Large intestine (tissue), 3 donors: ENCODE measurements around the gene SFSWAP. TPM values are rescaled to one million over a fixed set of nuclear protein-coding genes. Genes with fewer than 3 reads are reported as not detected.

Experiments
- DNase-seq, 2 donors: peaks; one replicate each; pipeline versions ENCODE4 v3.0.0 to v3.0.0-alpha.2; 2013
- H3K27ac ChIP-seq: one replicate; pipeline ENCODE4 v1.5.1; 2013; ENCODE audit warnings: low read length
- H3K27me3 ChIP-seq: 2 replicates; pipeline ENCODE4 v1.6.1; 2013; ENCODE audit warnings: low read length; ENCODE audit not compliant: control insufficient read depth, insufficient read depth
- H3K36me3 ChIP-seq: 2 replicates; pipeline ENCODE4 v1.6.1; 2013; ENCODE audit warnings: low read length; ENCODE audit not compliant: control insufficient read depth, insufficient read depth
- H3K4me1 ChIP-seq: one replicate; pipeline ENCODE4 v1.6.1; 2013; ENCODE audit warnings: low read length; ENCODE audit not compliant: control insufficient read depth, insufficient read depth
- H3K4me3 ChIP-seq: one replicate; pipeline ENCODE4 v1.5.1; 2013; ENCODE audit warnings: low read length
- H3K9me3 ChIP-seq: one replicate; pipeline ENCODE4 v1.6.1; 2013; ENCODE audit warnings: mild to moderate bottlenecking, low read depth, low read length, moderate library complexity; ENCODE audit not compliant: control insufficient read depth
- WGBS: methylation state at CpG from one replicate; pipeline ENCODE4 v1.1.5; 2013; ENCODE audit warnings: low lambda C conversion rate; ENCODE audit not compliant: insufficient coverage; 5-methylcytosine and 5-hydroxymethylcytosine counted together
- polyA plus RNA-seq: library from polyadenylated mRNA; unstranded; fragments of 120-200 nt; gene quantifications from one replicate; pipeline ENCODE4 v1.2.1, GENCODE V29; 2013

SFSWAP gene
- polyA plus RNA-seq, 1 donor = 37.2 TPM

DNA sequence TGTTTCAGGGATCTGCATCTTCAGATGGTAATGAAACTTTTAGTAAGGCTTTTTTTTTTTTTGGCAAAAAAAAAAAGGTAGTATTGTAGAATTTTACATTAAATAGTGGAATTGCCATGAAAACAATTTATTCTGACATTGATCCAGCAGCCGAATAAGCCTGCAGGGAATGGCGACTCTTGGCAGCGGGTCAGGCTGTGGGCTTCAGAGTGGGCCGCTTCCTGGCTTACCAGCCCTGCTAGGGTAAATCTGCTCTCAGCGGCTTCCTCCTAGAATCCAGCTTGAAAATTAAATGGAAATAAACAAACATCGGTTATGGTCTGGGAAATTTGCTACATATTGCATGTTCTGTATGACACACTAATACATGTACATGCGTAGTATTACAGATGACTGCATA is 34.8 kb downstream of the SFSWAP start:
- H3K4me3 ChIP-seq = no peak overlapping the region
- H3K9me3 ChIP-seq = peaks cover 6% of the 10 kb centered on the region
- no peak overlapping the region for H3K27ac ChIP-seq
- no peaks in the 10 kb centered on the region for H3K4me1 ChIP-seq
- H3K27me3 ChIP-seq = no peaks in the 10 kb centered on the region
- DNase-seq = no peak
- no CpG with 5 or more reads among the region's 7 CpGs for WGBS
- H3K36me3 ChIP-seq = peaks cover 83% of the 10 kb centered on the region

DNA sequence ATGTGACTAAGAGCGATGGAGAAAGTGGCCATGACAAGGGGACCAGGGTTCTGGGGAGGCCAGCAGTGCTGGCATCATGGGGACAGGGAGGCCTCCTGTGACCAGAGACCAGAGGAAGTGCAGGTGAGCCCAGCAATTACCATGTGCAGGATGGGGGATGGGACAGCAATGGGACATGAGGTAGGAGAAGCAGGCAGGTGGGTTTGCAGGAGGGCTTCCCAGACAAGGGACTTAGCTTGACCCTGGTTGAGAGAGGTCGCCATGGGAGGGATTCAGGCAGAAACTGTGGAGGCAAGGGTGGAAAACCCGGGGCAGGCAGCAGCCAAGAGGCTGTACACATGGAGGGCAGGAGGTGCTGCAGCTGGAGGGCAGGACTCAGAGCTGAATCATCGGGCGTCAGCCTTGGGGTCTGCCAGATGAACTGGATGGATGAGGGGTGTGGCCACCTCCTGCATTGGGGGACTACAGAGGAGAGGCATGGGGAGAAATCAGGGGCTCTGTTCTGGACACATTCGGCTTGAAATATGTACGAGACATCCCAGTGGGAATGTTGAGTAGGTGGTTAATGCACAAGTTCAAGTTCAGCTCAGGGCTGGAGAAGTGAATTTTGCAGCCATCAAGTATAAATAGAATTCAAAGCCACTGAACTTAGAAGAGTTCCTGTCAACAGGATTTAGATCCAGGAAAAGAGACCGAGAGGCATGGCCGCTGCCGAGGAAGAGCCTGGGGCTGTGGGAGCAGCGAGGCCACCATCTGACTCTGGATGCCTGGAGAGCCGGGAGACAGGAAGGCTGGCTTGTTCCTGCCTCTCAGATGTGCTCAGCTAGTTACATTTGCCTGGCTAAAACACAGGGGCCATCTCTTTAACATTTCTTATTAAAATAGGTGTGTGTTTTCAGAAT is 36.6 kb downstream of the SFSWAP start:
- 100% methylated on average over 2 of the region's 12 CpGs for WGBS
- peaks cover 83% of the 10 kb centered on the region for H3K36me3 ChIP-seq
- no peak for DNase-seq

DNA sequence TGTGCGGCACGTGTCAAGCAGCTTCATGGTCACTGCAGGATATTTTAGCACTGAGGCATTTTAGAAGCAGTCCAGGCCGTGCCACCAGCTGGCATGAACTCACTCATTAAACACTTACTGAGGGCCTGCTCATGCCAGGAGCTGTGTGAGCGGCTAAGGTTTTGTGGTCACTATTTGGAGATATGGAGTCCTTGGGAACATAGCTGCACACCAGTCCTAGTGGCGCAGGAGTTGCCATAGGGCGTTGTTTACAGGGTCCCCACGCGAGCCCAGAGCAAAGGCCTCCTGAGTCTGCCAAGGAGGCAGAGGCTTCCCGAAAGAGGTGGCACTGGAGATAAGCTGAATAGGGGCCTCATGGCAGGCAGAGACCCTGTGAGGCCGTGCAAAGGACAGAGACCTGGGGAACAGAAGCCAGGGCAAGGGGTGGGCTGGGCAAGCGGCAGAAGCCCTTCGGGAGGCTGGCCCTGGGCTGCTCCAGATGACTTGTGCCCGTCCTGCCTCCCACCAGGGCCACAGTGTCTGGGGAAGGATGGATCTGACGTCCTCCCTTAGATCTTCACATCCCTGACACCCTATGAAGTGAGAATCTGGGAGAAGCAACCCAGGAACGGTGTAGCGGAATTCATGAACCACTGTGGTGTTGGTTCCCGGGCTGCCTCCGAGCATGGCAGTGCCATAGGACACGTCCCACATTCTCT is 38.9 kb downstream of the SFSWAP start:
- no peak for DNase-seq
- peaks cover 78% of the 10 kb centered on the region for H3K36me3 ChIP-seq

More for the DNA sequence above, 36.6 kb downstream of the SFSWAP start:
- Histone ChIP-seq H3K4me3 (no peak overlapping the region), H3K9me3 (peaks cover 4% of the 10 kb centered on the region), H3K4me1 (no peaks in the 10 kb centered on the region), H3K27me3 (no peaks in the 10 kb centered on the region), H3K27ac (no peak overlapping the region)

DNA sequence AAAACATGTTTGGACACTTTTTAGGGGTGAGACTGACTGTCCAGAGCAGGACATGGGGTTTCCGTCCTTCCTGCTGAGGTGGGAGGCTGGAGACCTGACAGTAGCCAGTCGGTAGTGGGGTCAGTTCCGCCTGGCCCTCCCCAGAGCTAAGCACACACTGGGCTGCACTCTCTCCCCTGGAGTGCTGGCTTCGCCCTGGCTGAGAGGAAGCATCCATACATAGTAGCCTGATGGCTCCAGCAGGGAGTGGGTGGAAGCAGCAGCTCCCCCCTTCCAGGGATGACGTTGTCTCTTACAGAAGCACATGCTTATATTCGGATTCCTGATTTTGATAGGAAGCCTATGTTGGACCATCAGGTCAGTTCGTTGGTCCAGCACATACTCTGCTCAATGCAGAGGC is 40.4 kb downstream of the SFSWAP start:
- no peak for DNase-seq
- no CpG with 5 or more reads among the region's 7 CpGs for WGBS
- Histone ChIP-seq H3K9me3 (no peaks in the 10 kb centered on the region), H3K36me3 (peaks cover 80% of the 10 kb centered on the region), H3K27ac (no peak overlapping the region), H3K4me3 (no peak overlapping the region), H3K27me3 (no peaks in the 10 kb centered on the region), H3K4me1 (no peaks in the 10 kb centered on the region)

More for the DNA sequence above, 38.9 kb downstream of the SFSWAP start:
- Histone ChIP-seq H3K4me1 (no peaks in the 10 kb centered on the region), H3K9me3 (peaks cover 2% of the 10 kb centered on the region), H3K4me3 (no peak overlapping the region), H3K27me3 (no peaks in the 10 kb centered on the region), H3K27ac (no peak overlapping the region)
- WGBS = no CpG with 5 or more reads among the region's 19 CpGs

DNA sequence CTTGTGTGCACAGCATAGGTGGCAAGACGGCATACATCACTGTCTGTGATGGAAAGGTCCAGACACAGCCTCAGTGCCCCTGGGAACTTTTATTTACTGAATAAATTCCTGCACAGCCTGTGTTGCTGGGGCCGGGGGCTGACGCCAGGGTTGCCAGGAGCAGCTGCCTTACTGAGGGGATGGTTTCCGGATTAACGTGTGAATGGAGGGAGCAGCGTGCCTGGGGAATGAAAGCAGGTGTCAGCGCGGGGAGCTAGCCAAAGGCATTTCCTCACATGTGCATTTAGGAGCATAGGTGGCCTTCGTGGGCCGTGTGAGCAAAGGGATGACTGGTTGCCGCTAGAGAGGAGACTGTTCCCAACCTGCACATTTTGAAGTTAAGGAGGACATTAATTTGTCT is 41.6 kb downstream of the SFSWAP start:
- no CpG with 5 or more reads among the region's 11 CpGs for WGBS
- Histone ChIP-seq H3K27ac (no peak overlapping the region), H3K27me3 (no peaks in the 10 kb centered on the region), H3K4me3 (no peak overlapping the region), H3K36me3 (peaks cover 83% of the 10 kb centered on the region), H3K9me3 (no peaks in the 10 kb centered on the region), H3K4me1 (no peaks in the 10 kb centered on the region)
- no peak for DNase-seq

DNA sequence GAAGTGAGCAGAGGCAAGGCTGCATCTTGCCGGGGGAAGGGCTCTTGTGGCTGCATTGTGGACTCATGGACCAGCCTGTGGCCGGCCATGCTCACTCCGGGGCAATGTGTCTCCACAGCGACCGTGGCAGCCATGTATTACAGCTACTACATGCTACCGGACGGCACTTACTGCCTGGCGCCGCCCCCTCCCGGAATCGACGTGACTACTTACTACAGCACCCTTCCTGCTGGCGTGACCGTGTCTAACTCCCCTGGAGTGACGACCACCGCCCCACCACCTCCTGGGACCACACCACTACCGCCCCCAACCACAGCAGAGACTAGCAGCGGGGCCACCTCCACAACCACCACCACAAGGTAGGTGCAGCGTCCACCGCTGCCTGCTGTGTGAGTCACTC is 42.1 kb downstream of the SFSWAP start:
- no peak for DNase-seq
- H3K4me3 ChIP-seq = no peak overlapping the region
- H3K27me3 ChIP-seq = no peaks in the 10 kb centered on the region
- H3K36me3 ChIP-seq = peaks cover 84% of the 10 kb centered on the region
- no peak overlapping the region for H3K27ac ChIP-seq
- no CpG with 5 or more reads among the region's 20 CpGs for WGBS
- no peaks in the 10 kb centered on the region for H3K4me1 ChIP-seq
- H3K9me3 ChIP-seq = no peaks in the 10 kb centered on the region

DNA sequence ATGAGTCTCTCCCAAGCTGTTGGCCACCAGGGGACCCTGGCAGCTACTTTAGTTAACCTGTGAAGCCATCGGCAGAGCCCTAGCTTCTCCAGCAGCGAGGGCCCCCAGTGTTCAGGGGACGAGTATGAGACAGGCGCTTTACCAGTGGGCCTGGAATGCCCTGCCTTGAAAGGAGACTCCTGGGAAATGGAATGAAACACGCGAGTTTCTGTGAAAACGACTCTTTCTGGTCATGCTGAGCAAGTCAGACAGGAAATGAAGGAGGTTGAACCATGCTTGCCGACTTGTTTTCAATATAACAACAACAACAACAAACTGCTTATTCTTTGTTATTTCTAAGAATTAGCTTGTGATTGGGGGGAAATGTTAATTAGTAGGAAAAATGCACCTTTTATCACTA is 42.9 kb downstream of the SFSWAP start:
- 100% methylated on average over 1 of the region's 8 CpGs for WGBS
- Histone ChIP-seq H3K4me3 (no peak overlapping the region), H3K27ac (no peak overlapping the region), H3K27me3 (no peaks in the 10 kb centered on the region), H3K9me3 (no peaks in the 10 kb centered on the region), H3K4me1 (no peaks in the 10 kb centered on the region), H3K36me3 (peaks cover 86% of the 10 kb centered on the region)
- DNase-seq = no peak

DNA sequence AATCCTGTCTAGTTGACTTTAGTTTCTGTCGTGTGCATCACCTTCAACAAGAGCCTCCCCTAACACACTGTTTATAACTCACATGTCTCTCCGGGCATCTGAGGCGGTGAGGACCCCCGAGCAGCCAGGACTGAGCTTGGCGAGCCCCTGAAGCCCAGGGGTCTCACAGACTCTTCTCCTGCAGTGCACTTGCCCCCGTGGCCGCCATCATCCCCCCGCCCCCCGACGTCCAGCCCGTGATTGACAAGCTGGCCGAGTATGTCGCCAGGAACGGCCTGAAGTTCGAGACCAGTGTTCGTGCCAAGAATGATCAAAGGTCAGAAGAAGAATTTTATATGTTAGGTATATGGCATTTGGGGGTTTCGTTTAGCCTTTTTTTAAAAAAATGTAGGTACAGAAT is 43.3 kb downstream of the SFSWAP start:
- Histone ChIP-seq H3K27me3 (no peaks in the 10 kb centered on the region), H3K4me1 (no peaks in the 10 kb centered on the region), H3K36me3 (peaks cover 85% of the 10 kb centered on the region), H3K9me3 (no peaks in the 10 kb centered on the region), H3K4me3 (no peak overlapping the region), H3K27ac (no peak overlapping the region)
- no peak for DNase-seq
- 100% methylated on average over 1 of the region's 17 CpGs for WGBS

DNA sequence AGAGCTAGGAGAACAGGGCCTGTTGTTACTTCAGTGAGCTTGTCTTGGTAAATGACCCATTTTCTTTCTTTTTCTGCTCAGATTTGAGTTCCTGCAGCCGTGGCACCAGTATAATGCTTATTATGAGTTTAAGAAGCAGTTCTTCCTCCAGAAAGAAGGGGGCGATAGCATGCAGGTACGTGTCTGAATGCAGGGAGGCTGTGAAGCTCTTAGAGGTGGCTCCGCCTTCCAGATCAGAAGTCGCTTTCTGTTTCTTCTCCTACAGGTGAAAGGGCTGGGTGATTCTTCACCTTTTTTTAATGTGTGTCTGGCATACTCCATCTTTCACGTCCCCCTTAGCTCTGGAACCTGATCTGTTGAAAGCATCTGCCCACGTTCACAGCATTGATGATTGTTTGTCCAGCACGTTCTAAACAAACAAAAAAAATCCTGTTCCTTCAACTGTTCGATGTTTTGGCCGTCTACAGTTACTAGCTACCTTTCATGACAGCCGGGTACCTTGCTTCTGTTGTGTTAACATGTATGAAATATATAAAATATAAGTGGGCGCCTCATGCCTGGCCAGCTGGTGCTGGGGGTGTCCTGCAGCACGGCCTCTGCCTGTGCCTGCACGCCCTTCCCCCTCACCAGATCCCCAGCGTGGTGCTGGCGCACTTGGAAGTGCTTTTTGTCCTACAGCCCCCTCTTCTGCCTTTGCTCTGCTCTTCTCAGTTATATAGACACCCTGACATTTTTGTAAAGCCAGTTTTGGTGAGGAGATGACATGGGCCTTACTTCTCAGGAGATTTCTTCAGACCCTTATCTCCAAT is 44.6 kb downstream of the SFSWAP start:
- Histone ChIP-seq H3K27me3 (no peaks in the 10 kb centered on the region), H3K27ac (no peak overlapping the region), H3K9me3 (no peaks in the 10 kb centered on the region), H3K4me3 (no peak overlapping the region), H3K36me3 (peaks cover 77% of the 10 kb centered on the region), H3K4me1 (no peaks in the 10 kb centered on the region)
- WGBS = no CpG with 5 or more reads among the region's 16 CpGs
- DNase-seq = no peak

DNA sequence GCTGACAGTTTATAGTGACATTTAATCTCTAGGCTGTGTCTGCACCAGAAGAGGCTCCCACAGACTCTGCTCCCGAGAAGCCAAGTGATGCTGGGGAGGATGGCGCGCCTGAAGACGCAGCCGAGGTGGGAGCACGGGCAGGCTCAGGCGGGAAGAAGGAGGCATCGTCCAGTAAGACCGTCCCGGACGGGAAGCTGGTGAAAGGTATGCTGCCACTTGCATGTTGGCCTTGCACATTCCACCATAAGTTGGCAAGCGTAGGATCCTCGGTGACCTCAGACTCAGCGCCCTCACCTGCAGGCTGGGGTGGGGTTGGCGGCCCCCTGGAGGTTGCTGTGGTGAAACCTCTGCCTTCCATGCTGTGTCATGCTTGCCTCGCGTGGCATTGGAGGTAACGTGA is 45.6 kb downstream of the SFSWAP start:
- H3K4me3 ChIP-seq = no peak overlapping the region
- DNase-seq = no peak
- no CpG with 5 or more reads among the region's 18 CpGs for WGBS
- H3K4me1 ChIP-seq = no peaks in the 10 kb centered on the region
- no peaks in the 10 kb centered on the region for H3K9me3 ChIP-seq
- H3K27me3 ChIP-seq = no peaks in the 10 kb centered on the region
- peaks cover 72% of the 10 kb centered on the region for H3K36me3 ChIP-seq
- no peak overlapping the region for H3K27ac ChIP-seq
